ENCODE data around the gene SLC7A7. TPM values are rescaled to one million over a fixed set of nuclear protein-coding genes. Genes with fewer than 3 reads are reported as not detected.

The SLC7A7 gene
- total RNA-seq, 2 donors from 2014 or later = 9.9 to 28.5 TPM

GRCh38 chr14:22848351-22849164 is 33.3 kb upstream of the SLC7A7 start:
- peaks cover 0 to 71% of the 10 kb centered on the region in 2 donors for H3K4me1 ChIP-seq
- H3K4me3 ChIP-seq = no peak overlapping the region
- no peak for TF ChIP-seq CTCF (IDR thresholded peaks at IDR 0.05)
- DNase-seq (ENCODE audit: low spot score) = peak; percentile 81
- no peaks in the 10 kb centered on the region for H3K27me3 ChIP-seq
- H3K9me3 ChIP-seq = no peaks in the 10 kb centered on the region
- peak overlapping the region; percentile 72 to 84 for H3K27ac ChIP-seq
- peaks cover 33% of the 10 kb centered on the region for H3K36me3 ChIP-seq

- Histone ChIP-seq H3K4me3 (no peak overlapping the region), H3K27me3 (no peaks in the 10 kb centered on the region), H3K36me3 (peaks cover 40% of the 10 kb centered on the region), H3K4me1 (peaks cover 0 to 64% of the 10 kb centered on the region in 2 donors), H3K27ac (peak overlapping the region; percentile 72 to 84), H3K9me3 (no peaks in the 10 kb centered on the region)
- TF ChIP-seq CTCF (IDR thresholded peaks at IDR 0.05) = no peak
- DNase-seq (ENCODE audit: low spot score) = no peak
Observed at GRCh38 chr14:22847661-22848341, 32.6 kb upstream of the SLC7A7 start.

GRCh38 chr14:22846811-22847307 is 31.6 kb upstream of the SLC7A7 start:
- Histone ChIP-seq H3K9me3 (no peaks in the 10 kb centered on the region), H3K27me3 (no peaks in the 10 kb centered on the region), H3K27ac (peak overlapping the region; percentile 45 to 84), H3K4me1 (peaks cover 0 to 61% of the 10 kb centered on the region in 2 donors), H3K36me3 (peaks cover 50% of the 10 kb centered on the region), H3K4me3 (no peak overlapping the region)
- TF ChIP-seq CTCF (IDR thresholded peaks at IDR 0.05) = no peak
- DNase-seq (ENCODE audit: low spot score) = no peak

- Histone ChIP-seq H3K36me3 (peaks cover 58% of the 10 kb centered on the region), H3K9me3 (no peaks in the 10 kb centered on the region), H3K4me3 (no peak overlapping the region), H3K27ac (no peak overlapping the region), H3K27me3 (no peaks in the 10 kb centered on the region), H3K4me1 (peaks cover 0 to 52% of the 10 kb centered on the region in 2 donors)
- DNase-seq (ENCODE audit: low spot score) = no peak
- no peak for TF ChIP-seq CTCF (IDR thresholded peaks at IDR 0.05)
Observed at GRCh38 chr14:22845821-22846625, 30.8 kb upstream of the SLC7A7 start.

GRCh38 chr14:22845103-22845394 is 29.8 kb upstream of the SLC7A7 start:
- Histone ChIP-seq H3K4me1 (peaks cover 0 to 43% of the 10 kb centered on the region in 2 donors), H3K27me3 (no peaks in the 10 kb centered on the region), H3K4me3 (no peak overlapping the region), H3K36me3 (peaks cover 58% of the 10 kb centered on the region), H3K27ac (no peak overlapping the region), H3K9me3 (no peaks in the 10 kb centered on the region)
- TF ChIP-seq CTCF (IDR thresholded peaks at IDR 0.05) = no peak
- DNase-seq (ENCODE audit: low spot score) = no peak
